ENCODE measurements around the gene RELN. TPM values are rescaled to one million over a fixed set of nuclear protein-coding genes. Genes with fewer than 3 reads are reported as not detected.

The RELN gene
- total RNA-seq, 4 donors from 2014 or later: 0.02 to 0.73 (median 0.39) TPM; not detected in 1

GRCh38 chr7:103714376-103714927 is 275.0 kb downstream of the RELN start:
- no peak for TF ChIP-seq CTCF (IDR thresholded peaks at IDR 0.05 in 4 of 5, conservative IDR thresholded peaks at IDR 0.05 in 1 of 5)
- no peak for TF ChIP-seq POLR2A (IDR thresholded peaks at IDR 0.05)
- no peaks in the 10 kb centered on the region for H3K36me3 ChIP-seq
- H3K4me3 ChIP-seq: no peak overlapping the region
- intact Hi-C loops (cut with DNase I; ENCODE audit: low total_unique reads) (no loop called here), in situ Hi-C loops (cut with MboI; ENCODE audit: low sequenced_read_pairs in 4 of 4) (no loop called here)
- no peaks in the 10 kb centered on the region for H3K27me3 ChIP-seq
- ATAC-seq: no peak
- H3K27ac ChIP-seq: no peak overlapping the region
- H3K9me3 ChIP-seq: no peaks in the 10 kb centered on the region
- no peak for DNase-seq
- no peaks in the 10 kb centered on the region for H3K4me1 ChIP-seq

- in situ Hi-C loops (cut with MboI; ENCODE audit: low sequenced_read_pairs in 4 of 4): no loop called here
- DNase-seq (no peak), ATAC-seq (no peak)
- Histone ChIP-seq H3K27ac (no peak overlapping the region), H3K4me3 (no peak overlapping the region), H3K36me3 (no peaks in the 10 kb centered on the region), H3K27me3 (no peaks in the 10 kb centered on the region), H3K4me1 (no peaks in the 10 kb centered on the region), H3K9me3 (no peaks in the 10 kb centered on the region)
- intact Hi-C loops (cut with DNase I; ENCODE audit: low total_unique reads): no loop called here
- no peak for TF ChIP-seq POLR2A (IDR thresholded peaks at IDR 0.05)
- TF ChIP-seq CTCF (IDR thresholded peaks at IDR 0.05 in 4 of 5, conservative IDR thresholded peaks at IDR 0.05 in 1 of 5): no peak
Measured at GRCh38 chr7:103712991-103713778, 276.3 kb downstream of the RELN start.

- ATAC-seq (no peak), DNase-seq (no peak)
- Histone ChIP-seq H3K36me3 (no peaks in the 10 kb centered on the region), H3K4me3 (no peak overlapping the region), H3K4me1 (no peaks in the 10 kb centered on the region), H3K27me3 (no peaks in the 10 kb centered on the region), H3K9me3 (no peaks in the 10 kb centered on the region), H3K27ac (no peak overlapping the region)
- no peak for TF ChIP-seq CTCF (IDR thresholded peaks at IDR 0.05 in 4 of 5, conservative IDR thresholded peaks at IDR 0.05 in 1 of 5)
- TF ChIP-seq POLR2A (IDR thresholded peaks at IDR 0.05): no peak
- intact Hi-C loops (cut with DNase I; ENCODE audit: low total_unique reads) (no loop called here), in situ Hi-C loops (cut with MboI; ENCODE audit: low sequenced_read_pairs in 4 of 4) (no loop called here)
Measured at GRCh38 chr7:103711413-103711812, 278.0 kb downstream of the RELN start.

GRCh38 chr7:103710247-103710646 is 279.2 kb downstream of the RELN start:
- Histone ChIP-seq H3K27ac (no peak overlapping the region), H3K27me3 (no peaks in the 10 kb centered on the region), H3K36me3 (no peaks in the 10 kb centered on the region), H3K4me1 (no peaks in the 10 kb centered on the region), H3K4me3 (no peak overlapping the region), H3K9me3 (no peaks in the 10 kb centered on the region)
- ATAC-seq (no peak), DNase-seq (no peak)
- in situ Hi-C loops (cut with MboI; ENCODE audit: low sequenced_read_pairs in 4 of 4) (no loop called here), intact Hi-C loops (cut with DNase I; ENCODE audit: low total_unique reads) (no loop called here)
- TF ChIP-seq POLR2A (IDR thresholded peaks at IDR 0.05) (no peak), CTCF (IDR thresholded peaks at IDR 0.05 in 4 of 5, conservative IDR thresholded peaks at IDR 0.05 in 1 of 5) (no peak)

Measured in gastrocnemius medialis (tissue), 4 donors.